HG03280 (cell line): ENCODE results near the gene OR2A7.
"Not testable (repeated sequence)": the region's sequence is repeated elsewhere in the genome, so short reads cannot be mapped to it uniquely, and the experiment has no call there.

ENCODE experiments used
- ATAC-seq: cut with Tn5 transposase; IDR thresholded peaks from one replicate; pipeline ENCODE4 v1.9.1; 2021; ENCODE audit warnings: mild to moderate bottlenecking, moderate library complexity; ENCODE audit not compliant: unreplicated experiment

The OR2A7 gene

DNA sequence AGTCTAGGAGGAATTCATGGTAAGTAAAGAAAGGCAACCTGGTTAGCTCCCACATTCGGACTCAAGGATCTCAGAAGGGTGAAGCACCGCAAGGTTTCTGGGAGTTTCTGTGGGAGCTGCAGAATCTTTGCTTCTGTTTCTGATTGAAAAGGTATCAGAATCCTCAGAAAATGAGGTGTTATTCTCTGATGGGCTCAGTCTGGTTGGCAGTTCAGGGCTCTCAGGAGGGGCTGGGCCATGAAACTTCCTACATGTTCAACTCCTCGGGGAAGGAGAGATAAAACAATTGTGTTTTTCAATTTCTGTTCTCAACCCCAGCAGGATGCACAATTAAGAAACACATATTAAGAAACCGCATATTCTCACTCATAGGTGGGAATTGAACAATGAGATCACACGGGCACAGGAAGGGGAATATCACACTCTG lies 9.1 kb downstream of the OR2A7 start:
- no peak for ATAC-seq

DNA sequence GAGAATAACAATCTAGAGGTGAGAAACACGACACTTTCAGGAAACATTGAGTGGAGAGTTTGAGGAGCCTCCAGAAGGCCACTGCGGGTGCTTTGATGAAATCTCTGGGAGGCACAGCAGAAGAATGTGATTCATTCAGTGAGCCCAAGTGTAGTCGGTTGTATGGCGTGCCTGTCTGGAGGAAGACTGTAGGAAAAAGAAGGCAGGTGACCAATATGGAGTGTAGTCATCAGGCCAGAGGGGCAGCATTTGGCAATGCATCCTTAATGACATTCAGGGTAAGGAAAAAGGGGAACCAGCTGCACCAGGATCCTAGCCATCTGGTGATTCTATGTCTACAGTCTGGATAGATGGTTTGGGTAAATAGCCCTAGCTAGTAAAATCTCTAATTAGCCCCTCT lies 12.3 kb downstream of the OR2A7 start:
- not testable (repeated sequence) for ATAC-seq

DNA sequence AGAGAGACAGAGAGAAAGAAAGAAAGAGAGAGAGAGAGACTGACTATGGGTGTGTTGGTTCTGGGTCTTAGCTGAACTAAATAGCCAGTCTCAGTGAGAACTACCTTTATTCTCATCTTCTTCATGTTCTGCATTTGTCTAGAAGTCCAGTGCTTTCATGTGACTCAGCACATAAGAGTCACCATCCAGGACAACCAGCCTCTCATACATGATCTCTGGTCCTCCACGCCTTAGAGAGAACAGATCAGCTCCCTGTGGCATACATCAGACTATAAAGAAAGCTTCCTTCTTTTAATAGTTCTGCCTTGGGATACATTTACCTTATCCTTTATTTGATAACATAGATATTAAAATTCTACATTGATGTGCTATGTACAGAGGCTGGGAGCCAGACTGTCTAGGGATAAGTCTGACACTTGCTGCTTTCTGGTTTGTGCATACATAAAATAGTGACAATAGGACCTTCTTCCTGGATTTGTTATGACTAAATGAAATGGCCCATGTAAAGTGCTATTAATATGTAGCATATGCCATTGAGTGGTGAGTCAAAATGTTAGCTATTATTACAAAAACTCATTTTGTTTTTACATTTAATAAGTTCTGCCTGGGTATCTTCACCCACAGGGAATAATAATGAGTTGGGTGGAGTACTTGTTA lies 16.8 kb downstream of the OR2A7 start:
- ATAC-seq = not testable (repeated sequence)

DNA sequence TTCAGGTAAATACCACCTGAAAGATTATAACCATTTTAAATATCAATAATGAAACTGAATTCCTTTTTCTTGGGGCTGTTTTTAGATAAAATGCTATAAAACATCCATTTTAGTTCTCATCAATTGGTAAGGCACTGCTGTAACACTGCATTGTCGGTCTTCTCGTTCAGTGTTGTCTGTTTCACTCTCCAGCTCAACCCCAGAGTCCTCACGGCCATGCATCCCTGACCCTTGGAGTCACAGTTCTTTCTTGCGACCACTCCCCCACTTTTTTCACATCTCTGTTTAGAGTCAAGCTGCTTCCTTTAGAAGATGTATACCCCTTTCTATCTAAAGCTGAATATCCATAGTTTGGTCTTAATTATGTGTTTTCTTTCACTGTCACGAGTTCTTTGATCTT lies 17.6 kb downstream of the OR2A7 start:
- ATAC-seq = not testable (repeated sequence)

DNA sequence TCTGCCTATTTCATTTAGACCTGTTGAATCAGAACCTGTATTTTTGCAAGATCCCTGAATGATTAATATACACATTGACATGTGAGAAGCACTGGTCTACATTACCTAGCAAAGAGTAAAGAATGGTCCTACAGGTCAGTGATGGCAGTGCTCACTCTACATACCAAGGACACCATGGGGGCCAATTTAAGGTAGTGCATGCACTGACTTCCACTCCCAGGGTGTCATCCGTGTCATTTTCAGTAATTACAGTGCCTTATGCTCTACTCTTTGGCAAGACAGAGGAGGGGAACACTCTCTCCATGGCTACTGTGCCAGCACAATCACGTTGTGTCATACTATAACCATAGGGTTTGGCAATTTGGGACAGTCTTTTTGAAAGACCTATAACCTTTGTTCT lies 19.2 kb downstream of the OR2A7 start:
- ATAC-seq = not testable (repeated sequence)

DNA sequence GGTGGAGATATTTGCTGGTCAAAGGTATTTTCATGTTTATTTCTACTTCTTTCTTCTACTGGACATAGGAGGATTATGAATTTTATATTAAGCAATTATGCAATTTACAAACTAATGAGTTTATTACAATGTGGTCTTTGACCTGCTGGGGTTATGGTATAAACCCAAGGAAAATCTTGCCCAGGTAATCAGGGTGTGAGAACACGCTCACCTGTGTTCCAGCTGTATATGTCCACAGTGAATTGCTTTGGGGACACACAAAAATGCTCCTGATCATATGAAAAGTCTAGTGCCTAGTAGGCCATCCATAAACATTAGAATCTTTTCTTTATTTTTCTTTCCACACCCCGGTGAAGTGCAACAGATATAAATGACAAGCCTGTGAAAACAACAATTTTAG lies 25.2 kb downstream of the OR2A7 start, which contains the start of gene OR2A42:
Gene OR2A42, minus strand, starts transcription at position 241 of the 400 bp plus-strand sequence. CDS start 6,762 bp downstream, outside the sequence.
- ATAC-seq = not testable (repeated sequence)

DNA sequence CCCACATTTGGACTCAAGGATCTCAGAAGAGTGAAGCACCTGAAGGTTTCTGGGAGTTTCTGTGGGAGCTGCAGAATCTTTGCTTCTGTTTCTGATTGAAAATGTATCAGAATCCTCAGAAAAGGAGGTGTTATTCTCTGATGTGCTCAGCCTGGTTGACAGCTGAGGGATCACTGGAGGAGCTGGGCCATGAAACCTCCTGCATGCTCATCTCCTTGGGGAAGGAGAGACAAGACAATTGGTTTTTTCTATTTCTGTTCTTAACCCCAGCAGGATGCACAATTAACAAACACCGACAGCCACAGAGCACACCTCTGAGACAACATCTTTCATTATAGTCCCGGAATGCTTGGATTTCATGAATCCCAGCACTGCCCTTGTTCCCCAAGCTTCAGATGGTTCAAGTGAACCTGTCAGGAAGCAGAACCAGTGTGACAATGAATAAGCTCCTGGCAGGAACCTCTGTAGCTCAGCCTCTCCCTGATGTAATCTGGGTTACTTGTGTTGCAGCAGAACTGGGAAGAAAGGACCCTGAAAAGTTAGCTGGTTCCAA lies 26.0 kb downstream of the OR2A7 start:
- ATAC-seq = not testable (repeated sequence)

DNA sequence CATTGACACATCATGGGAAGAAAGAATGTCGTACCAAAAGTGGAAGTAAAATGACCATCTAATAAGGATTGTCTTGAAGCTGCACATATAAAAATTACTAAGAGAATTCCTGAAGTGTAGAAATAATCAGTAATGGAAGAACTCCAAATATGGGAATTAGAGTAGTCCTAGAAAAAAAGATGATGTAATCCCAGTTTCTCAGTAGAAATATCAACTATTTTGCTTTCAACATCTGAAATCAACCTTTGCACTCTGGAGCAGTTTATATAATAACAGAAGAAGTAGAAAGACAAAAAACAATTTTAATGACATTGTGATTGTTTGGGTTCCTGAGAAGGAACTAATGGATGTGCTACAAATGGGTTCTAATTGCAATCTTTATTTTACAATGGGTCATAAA lies 31.6 kb downstream of the OR2A7 start:
- ATAC-seq = not testable (repeated sequence)

DNA sequence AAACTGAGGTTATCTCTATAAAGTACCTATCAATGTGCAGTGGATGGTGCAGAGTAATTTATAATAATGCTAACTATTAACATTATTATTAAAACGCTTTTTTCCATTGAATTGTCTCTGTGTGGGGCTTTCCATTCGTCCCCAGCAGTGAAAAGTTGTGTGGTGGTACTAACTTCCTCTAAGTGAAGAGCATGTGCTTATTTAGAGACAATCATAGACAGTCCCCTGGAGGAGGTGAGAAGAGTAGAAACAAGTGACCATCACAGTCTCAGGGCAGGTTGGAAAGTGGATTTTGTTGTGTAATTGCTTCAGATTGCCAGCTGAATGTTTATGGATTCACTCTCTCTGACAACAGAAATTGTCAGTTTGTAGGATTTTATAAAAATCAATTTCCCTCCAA lies 33.6 kb downstream of the OR2A7 start:
- ATAC-seq = not testable (repeated sequence)

DNA sequence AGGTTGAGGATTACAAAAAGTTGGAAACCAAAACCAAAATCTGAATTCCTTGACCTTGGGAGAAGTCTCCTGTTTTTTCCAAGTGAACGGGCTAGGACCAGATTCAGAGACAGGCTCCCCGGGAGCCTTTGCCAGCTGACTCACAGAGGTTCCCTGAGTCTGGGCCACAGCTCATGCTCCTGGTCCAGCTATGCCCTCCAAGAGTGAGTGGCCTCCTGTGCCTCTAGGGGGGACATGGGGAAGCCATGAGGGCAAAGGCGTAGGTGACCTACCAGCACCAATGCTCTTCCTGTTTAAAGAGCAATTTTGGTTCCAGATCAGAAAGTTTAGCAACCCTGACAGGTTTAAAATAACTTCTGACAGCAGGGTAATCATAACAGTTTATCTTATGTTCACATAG lies 35.8 kb downstream of the OR2A7 start:
- ATAC-seq = not testable (repeated sequence)

DNA sequence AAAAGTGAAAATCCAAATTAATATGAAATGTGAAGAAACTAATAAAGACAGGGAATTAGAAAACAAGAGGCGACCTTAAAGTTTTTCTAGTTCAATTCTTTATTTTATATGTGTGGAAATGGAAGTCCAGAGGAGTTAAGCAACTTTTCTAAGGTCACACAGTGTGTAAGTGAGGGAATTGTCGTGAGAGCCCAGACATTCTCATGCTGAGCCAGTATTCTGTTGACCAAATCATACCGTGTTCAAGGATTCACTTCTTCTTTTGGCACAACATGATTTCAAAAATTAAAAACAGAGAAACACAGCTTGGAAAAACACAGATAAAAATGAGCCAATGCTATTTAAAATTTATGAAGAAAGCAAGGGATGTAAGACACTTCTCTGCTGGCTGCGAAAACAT lies 37.7 kb downstream of the OR2A7 start:
- not testable (repeated sequence) for ATAC-seq

DNA sequence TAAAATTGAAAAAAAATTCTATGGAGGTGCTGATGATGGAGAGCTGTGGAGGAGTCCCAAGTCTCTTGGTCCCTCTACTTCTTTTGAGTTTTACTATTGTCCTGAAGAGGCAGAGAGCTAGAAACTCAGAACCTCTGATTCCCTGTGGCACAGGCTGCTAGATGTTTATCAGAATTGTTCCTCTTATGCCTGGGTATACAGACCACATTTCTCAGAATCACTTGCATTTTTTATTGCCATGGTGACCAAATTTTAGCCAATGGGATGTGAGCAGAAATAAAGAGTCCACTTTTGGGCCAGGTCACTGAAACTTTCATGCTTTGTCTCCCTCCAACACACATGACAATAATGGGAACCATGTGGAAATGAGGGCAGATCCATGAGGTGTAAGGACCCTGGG lies 40.9 kb downstream of the OR2A7 start:
- ATAC-seq = not testable (repeated sequence)

DNA sequence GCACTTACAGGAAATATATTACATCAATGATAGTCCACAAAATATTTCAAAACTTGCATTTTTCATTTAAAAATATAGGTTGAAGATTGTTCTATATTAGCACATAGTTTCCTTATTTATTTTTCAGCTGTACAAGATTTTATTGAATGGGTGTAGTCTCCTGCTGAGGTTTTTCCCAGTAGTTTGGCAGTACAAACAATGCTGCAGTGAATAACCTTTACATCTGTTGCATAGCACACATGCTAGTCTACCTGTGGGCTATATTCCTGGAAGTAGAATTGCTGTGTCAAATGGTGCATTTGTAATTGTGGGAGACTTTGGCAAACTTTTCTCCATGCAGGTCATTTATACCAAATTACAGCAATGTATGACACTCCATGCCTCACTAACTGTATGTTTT lies 44.1 kb downstream of the OR2A7 start:
- not testable (repeated sequence) for ATAC-seq

DNA sequence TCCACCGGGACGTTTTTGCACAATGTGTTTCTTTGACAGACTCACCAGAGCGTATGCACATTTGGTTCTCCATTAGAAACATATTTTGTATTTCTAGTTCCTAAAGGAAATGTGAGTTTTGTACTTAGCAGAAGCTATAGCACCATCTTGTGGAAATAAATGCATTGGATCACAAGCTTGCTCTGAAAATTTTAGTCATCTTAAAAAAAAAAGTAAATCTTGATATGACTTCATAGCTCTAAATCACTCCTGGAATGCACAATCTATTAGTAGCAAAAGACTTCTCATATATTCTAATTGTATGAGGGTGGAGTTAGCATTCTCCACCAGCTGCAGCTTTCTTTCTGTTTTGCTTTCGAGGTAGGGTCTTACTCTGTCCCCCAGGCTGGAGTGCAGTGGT lies 45.4 kb downstream of the OR2A7 start:
- not testable (repeated sequence) for ATAC-seq

DNA sequence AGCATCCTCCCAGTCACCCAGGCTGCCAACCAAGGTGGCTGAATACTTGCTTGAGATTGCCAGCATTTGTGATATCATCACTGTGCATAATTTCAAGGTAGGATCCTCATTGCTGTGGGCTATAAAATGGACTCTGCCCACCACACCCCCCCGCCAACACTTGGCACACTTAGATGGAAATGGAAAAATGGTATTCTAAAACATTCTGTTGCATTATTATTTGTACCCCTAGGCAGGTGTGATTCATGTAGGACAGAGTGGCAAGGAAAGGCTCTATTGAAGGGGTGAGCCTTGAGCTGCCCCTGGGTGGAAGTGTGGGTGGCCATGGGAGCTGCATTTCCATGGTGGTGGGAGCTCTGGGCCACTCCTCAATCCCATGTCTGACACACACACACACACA lies 46.0 kb downstream of the OR2A7 start:
- not testable (repeated sequence) for ATAC-seq

DNA sequence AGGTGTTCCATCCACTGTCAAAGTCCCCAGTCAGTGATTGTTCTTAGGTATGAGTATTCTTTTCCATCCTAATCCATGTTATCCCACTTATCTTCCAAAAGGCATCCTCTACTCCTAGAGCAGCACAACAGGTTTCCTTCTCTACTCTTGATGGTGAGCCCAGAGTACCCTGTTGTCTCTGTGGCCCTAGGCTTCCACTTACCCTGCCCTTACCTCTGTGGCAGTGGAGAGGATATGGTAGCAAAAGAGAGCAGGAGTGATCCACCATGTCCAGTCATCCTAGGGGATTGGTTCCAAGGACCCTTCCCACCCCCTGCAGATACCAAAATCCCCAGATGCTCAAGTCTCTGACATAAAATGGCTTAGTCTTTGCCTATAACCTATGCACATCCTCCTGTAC lies 47.4 kb downstream of the OR2A7 start:
- ATAC-seq = not testable (repeated sequence)
